ENCODE data around the gene MBNL3. TPM values are rescaled to one million over a fixed set of nuclear protein-coding genes. Genes with fewer than 3 reads are reported as not detected.

Gene MBNL3
- total RNA-seq, 4 donors from 2014 or later = 9.2 to 19.0 (median 15.9) TPM

DNA sequence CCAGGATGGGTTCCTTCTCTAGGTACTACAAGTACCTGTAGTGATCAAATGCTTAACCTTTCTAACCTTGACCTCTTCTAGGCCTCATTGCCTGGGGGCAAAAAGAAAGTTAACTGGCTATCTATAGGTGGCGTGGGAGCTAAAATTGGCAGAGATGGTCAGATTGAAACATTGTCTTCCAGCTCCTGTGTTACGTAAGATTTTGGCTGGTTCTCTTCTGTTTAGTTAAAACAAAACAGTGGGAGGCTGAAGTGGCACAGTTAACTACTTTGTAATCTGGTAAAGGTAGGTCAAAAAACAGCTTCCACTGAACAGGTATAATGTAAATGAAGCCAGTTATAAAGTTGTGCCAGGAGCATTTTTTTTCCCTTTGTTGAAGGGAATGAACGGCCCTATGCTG, 115.2 kb downstream of the MBNL3 start:
- DNase-seq (ENCODE audit: low spot score in 2 of 2) = no peak
- WGBS, 2 donors = 75 to 84% methylated on average over 3 of the region's 3 CpGs

DNA sequence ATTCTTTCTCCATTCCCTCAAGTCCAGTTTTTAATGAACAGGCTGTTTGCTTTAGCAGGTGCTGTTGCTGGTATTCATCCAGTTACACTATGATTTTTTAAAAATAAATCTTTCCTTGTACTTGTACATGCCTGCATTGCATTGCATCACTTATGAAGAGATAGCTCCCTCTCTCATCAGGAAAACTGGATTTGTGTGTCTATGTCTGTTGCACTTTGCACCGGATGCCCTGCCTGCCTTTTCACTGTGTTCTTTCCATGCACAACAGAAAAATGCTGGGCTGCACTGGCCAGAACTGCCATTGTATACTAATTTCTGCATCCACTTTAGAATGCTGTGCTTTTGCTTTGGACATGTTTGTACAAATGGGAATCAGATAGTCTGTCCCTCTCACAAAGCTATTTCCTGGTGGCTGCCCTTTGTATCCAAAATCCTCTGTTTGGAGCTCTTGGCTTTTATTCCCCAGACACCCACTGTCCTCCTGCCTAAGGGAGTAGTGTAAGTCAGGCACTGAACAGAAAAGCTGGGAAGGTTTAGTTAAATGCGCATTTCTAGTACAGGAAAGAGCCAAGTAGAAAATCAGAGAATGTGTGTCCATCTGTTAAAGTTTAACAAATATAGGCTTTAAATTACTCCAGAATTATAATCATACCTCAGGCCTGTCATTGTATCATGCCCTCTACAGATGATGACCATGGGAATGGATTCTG, 119.1 kb downstream of the MBNL3 start:
- H3K4me3 ChIP-seq = no peak overlapping the region
- no peak for DNase-seq (ENCODE audit: low spot score in 2 of 2)
- no peaks in the 10 kb centered on the region for H3K9me3 ChIP-seq
- WGBS, 2 donors = 69 to 75% methylated on average over 2 of the region's 2 CpGs
- H3K27ac ChIP-seq = no peak overlapping the region
- H3K27me3 ChIP-seq = peaks cover 0 to 9% of the 10 kb centered on the region in 2 donors
- H3K36me3 ChIP-seq = no peaks in the 10 kb centered on the region
- no peak for TF ChIP-seq EP300 (IDR thresholded peaks at IDR 0.05)
- TF ChIP-seq, protein P1, sequence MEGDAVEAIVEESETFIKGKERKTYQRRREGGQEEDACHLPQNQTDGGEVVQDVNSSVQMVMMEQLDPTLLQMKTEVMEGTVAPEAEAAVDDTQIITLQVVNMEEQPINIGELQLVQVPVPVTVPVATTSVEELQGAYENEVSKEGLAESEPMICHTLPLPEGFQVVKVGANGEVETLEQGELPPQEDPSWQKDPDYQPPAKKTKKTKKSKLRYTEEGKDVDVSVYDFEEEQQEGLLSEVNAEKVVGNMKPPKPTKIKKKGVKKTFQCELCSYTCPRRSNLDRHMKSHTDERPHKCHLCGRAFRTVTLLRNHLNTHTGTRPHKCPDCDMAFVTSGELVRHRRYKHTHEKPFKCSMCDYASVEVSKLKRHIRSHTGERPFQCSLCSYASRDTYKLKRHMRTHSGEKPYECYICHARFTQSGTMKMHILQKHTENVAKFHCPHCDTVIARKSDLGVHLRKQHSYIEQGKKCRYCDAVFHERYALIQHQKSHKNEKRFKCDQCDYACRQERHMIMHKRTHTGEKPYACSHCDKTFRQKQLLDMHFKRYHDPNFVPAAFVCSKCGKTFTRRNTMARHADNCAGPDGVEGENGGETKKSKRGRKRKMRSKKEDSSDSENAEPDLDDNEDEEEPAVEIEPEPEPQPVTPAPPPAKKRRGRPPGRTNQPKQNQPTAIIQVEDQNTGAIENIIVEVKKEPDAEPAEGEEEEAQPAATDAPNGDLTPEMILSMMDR (IDR thresholded peaks at IDR 0.05) = no peak
- TF ChIP-seq POLR2A (IDR thresholded peaks at IDR 0.05) = no peak
- H3K4me1 ChIP-seq = peaks cover 0 to 4% (median 0%) of the 10 kb centered on the region in 4 donors

More for the DNA sequence above, 115.2 kb downstream of the MBNL3 start:
- no peaks in the 10 kb centered on the region for H3K9me3 ChIP-seq
- TF ChIP-seq, protein P1 (IDR thresholded peaks at IDR 0.05) = no peak
- no peak for TF ChIP-seq EP300 (IDR thresholded peaks at IDR 0.05)
- TF ChIP-seq POLR2A (IDR thresholded peaks at IDR 0.05) = no peak
- no peaks in the 10 kb centered on the region for H3K36me3 ChIP-seq
- no peak overlapping the region for H3K4me3 ChIP-seq
- H3K4me1 ChIP-seq = peaks cover 0 to 4% (median 0%) of the 10 kb centered on the region in 4 donors
- no peak overlapping the region for H3K27ac ChIP-seq
- H3K27me3 ChIP-seq = peaks cover 0 to 18% of the 10 kb centered on the region in 2 donors

DNA sequence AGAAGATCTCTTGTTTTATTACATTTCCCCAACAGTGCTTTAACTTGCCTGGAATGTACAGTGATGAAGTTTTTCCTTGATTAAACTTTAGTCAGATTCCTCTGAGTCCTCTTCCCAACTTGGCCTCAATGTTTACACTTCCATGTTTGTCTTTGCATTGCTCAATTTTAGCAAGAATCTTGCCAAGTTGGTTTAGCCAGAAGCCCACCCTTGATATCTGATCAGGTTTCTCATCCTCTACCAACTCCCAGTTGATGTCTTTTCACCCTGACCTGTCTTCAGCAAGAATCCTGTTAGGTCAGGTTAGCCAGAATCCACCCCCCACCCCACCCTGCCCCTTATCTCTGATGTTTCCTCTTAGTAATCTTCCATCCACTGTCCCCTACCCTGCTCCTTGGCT, 120.9 kb downstream of the MBNL3 start:
- no peak for DNase-seq (ENCODE audit: low spot score in 2 of 2)
- Histone ChIP-seq H3K4me1 (peaks cover 0 to 4% (median 0%) of the 10 kb centered on the region in 4 donors), H3K9me3 (no peaks in the 10 kb centered on the region), H3K4me3 (no peak overlapping the region), H3K27me3 (peaks cover 0 to 9% of the 10 kb centered on the region in 2 donors), H3K27ac (no peak overlapping the region), H3K36me3 (no peaks in the 10 kb centered on the region)
- TF ChIP-seq, protein P1 (IDR thresholded peaks at IDR 0.05) = no peak
- TF ChIP-seq EP300 (IDR thresholded peaks at IDR 0.05) (no peak), POLR2A (IDR thresholded peaks at IDR 0.05) (no peak)

DNA sequence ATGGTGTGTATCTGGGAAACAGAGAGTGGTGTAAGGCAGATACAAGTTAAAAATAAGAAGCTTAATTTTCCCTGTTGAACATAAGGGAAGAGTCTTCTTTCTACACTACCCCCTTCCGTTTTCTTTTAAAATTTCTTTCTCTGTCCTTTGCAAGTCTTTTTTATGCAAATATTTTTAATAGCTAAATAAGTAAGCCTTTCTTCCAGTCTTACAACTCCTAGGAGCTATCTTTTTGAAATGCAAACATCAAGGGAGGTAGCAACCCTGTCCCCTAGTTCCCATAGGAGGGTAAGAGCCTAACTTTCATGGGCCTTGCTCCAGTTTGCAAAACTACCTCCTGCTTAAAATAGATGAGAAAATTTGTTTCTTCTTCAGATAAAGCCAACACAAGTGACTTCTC, 121.5 kb downstream of the MBNL3 start:
- TF ChIP-seq POLR2A (IDR thresholded peaks at IDR 0.05) (no peak), EP300 (IDR thresholded peaks at IDR 0.05) (no peak)
- TF ChIP-seq, protein P1 (IDR thresholded peaks at IDR 0.05) = no peak
- Histone ChIP-seq H3K4me1 (peaks cover 0 to 4% (median 0%) of the 10 kb centered on the region in 4 donors), H3K4me3 (no peak overlapping the region), H3K27ac (no peak overlapping the region), H3K9me3 (no peaks in the 10 kb centered on the region), H3K27me3 (peaks cover 0 to 9% of the 10 kb centered on the region in 2 donors), H3K36me3 (no peaks in the 10 kb centered on the region)
- no peak for DNase-seq (ENCODE audit: low spot score in 2 of 2)
- WGBS, 2 donors = 67 to 83% methylated on average over 1 of the region's 1 CpG

DNA sequence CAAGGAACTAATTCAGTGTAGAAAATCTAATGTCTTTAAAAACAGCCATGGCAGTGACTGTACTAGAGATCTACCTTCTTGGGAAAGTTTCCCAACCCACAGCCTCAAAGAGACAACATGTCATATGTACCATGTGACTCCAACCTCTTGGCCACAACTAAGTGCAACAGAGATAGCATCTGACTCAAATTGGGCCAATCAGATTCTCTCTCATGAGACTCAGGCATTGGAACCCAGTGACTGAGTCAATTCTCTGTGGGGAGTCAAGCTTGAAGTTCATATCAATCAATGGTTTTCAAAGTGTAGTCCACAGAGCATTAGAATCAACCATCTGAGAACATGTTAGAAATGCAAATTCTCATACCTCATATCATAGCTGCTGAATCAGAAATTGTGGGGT, 123.3 kb downstream of the MBNL3 start:
- Histone ChIP-seq H3K9me3 (no peaks in the 10 kb centered on the region), H3K27ac (no peak overlapping the region), H3K4me1 (peaks cover 0 to 4% (median 0%) of the 10 kb centered on the region in 4 donors), H3K27me3 (peaks cover 0 to 4% of the 10 kb centered on the region in 2 donors), H3K4me3 (no peak overlapping the region), H3K36me3 (no peaks in the 10 kb centered on the region)
- DNase-seq (ENCODE audit: low spot score in 2 of 2) = no peak
- TF ChIP-seq, protein P1 (IDR thresholded peaks at IDR 0.05) = no peak
- TF ChIP-seq EP300 (IDR thresholded peaks at IDR 0.05) = no peak
- TF ChIP-seq POLR2A (IDR thresholded peaks at IDR 0.05) = no peak
